A549 (cell line): ENCODE measurements around the gene MAP4K2. TPM values are rescaled to one million over a fixed set of nuclear protein-coding genes. Genes with fewer than 3 reads are reported as not detected.
A peak's percentile ranks its signal among the peaks of the same experiment; 100 is the strongest.

Source experiments
- ATAC-seq, 2 experiments: fragments of 200-7000 bp in 1 of 2; fragments of >200 bp in 1 of 2; cut with Nextera tagmentation in 1 of 2; cut with Tn5 transposase in 1 of 2; 3 replicates each; pipeline versions ENCODE4 v1.8.0 to v1.9.1; 2018 to 2020; ENCODE audit warnings: mild to moderate bottlenecking in 1 of 2, moderate library complexity in 1 of 2
- CTCF ChIA-PET: fragments of 300-600 bp; sonication (Branson Sonifier 250); formaldehyde crosslinking; extraction: SDS; loops from one replicate; lab custom pipeline; 2021; ENCODE audit warnings: antibody characterized with exemption, inconsistent platforms; lab: Yijun Ruan, JAX
- POLR2A ChIA-PET: fragments of 350-600 bp; formaldehyde crosslinking; extraction: SDS; loops from one replicate; lab custom pipeline; 2021; ENCODE audit warnings: antibody characterized with exemption, inconsistent platforms; lab: Yijun Ruan, JAX
- DNase-seq, 2 experiments: peaks; one replicate each; pipeline versions ENCODE4 v3.0.0 to v3.0.0-alpha.2; 2011 to 2016; ENCODE audit warnings: low read depth in 1 of 2, low spot score in 1 of 2
- FAIRE-seq: peaks from 2 replicates; lab custom pipeline; 2011; peaks lifted over from hg19 to GRCh38; lab: Jason Lieb, UNC
- H3K27ac ChIP-seq, 2 experiments: fragments of >200 bp; sonication (Bioruptor Twin); formaldehyde crosslinking; 3 replicates each; pipeline ENCODE4 v1.5.1; 2016 to 2017
- H3K4me1 ChIP-seq: fragments of >200 bp; sonication (Bioruptor Twin); formaldehyde crosslinking; 3 replicates; pipeline ENCODE4 v1.6.1; 2016
- H3K4me2 ChIP-seq: fragments of >200 bp; sonication (Bioruptor Twin); formaldehyde crosslinking; 3 replicates; pipeline ENCODE4 v1.6.1; 2016
- H3K4me3 ChIP-seq: fragments of >200 bp; sonication (Bioruptor Twin); formaldehyde crosslinking; 3 replicates; pipeline ENCODE4 v1.5.1; 2016
- H3K9me3 ChIP-seq: fragments of >200 bp; sonication (Bioruptor Twin); formaldehyde crosslinking; 3 replicates; pipeline ENCODE4 v1.6.1; 2016
- BHLHE40 ChIP-seq: IDR thresholded peaks from 2 replicates; pipeline ENCODE4 v1.6.1; 2012; ENCODE audit warnings: low read depth, low read length, inconsistent platforms
- EHMT2 ChIP-seq: fragments of 200-600 bp; sonication (generic); IDR thresholded peaks from 2 replicates; pipeline ENCODE4 v1.6.1; 2016; ENCODE audit warnings: antibody characterized with exemption, low read depth, mild to moderate bottlenecking, moderate library complexity
- FOXS1 ChIP-seq: fragments of 250-450 bp; sonication (Bioruptor Pico); IDR thresholded peaks from 2 replicates; pipeline ENCODE4 v1.5.0; 2020; ENCODE audit warnings: mild to moderate bottlenecking, moderate library complexity
- HMGXB4 ChIP-seq: fragments of 250-450 bp; sonication (Bioruptor Pico); IDR thresholded peaks from 2 replicates; pipeline ENCODE4 v1.5.0; 2021; ENCODE audit warnings: mild to moderate bottlenecking, moderate library complexity, borderline replicate concordance
- HOXB13 ChIP-seq: fragments of 250-450 bp; sonication (Bioruptor Pico); IDR thresholded peaks from 2 replicates; pipeline ENCODE4 v1.5.0; 2020; ENCODE audit warnings: low read depth, mild to moderate bottlenecking, moderate library complexity
- HOXB5 ChIP-seq: fragments of 250-450 bp; sonication (Bioruptor Pico); IDR thresholded peaks from 2 replicates; pipeline ENCODE4 v1.5.0; 2020; ENCODE audit warnings: mild to moderate bottlenecking, moderate library complexity
- JUN ChIP-seq, 2 experiments: fragments of >200 bp; sonication (Bioruptor Twin); formaldehyde crosslinking; IDR thresholded peaks; 2 replicates in 1 of 2; 3 replicates in 1 of 2; pipeline ENCODE4 v1.6.1; 2016 to 2017
- MAFK ChIP-seq: fragments of 450-650 bp; IDR thresholded peaks from 2 replicates; pipeline ENCODE4 v1.6.1; 2014; ENCODE audit not compliant: partially characterized antibody
- MYC ChIP-seq: IDR thresholded peaks from 2 replicates; pipeline ENCODE4 v1.6.1; 2012; ENCODE audit warnings: mild to moderate bottlenecking, inconsistent platforms, low read length, improper control_type of control experiment, borderline replicate concordance
- NPAS2 ChIP-seq: fragments of 250-450 bp; sonication (Bioruptor Pico); IDR thresholded peaks from 2 replicates; pipeline ENCODE4 v1.8.0; 2022; ENCODE audit warnings: mild to moderate bottlenecking, moderate library complexity, borderline replicate concordance
- POLR2A ChIP-seq: IDR thresholded peaks from 2 replicates; pipeline ENCODE4 v1.6.1; 2012; ENCODE audit warnings: mild to moderate bottlenecking, low read length
- RAD21 ChIP-seq, 2 experiments: fragments of >200 bp in 1 of 2; sonication (Bioruptor Twin) in 1 of 2; formaldehyde crosslinking in 1 of 2; IDR thresholded peaks in 1 of 2; conservative IDR thresholded peaks in 1 of 2; 2 replicates in 1 of 2; 3 replicates in 1 of 2; pipeline ENCODE4 v1.6.1; 2012 to 2018; ENCODE audit warnings: inconsistent platforms in 1 of 2
- RARB ChIP-seq: fragments of 250-450 bp; sonication (Bioruptor Pico); IDR thresholded peaks from 2 replicates; pipeline ENCODE4 v1.8.0; 2021; ENCODE audit warnings: mild to moderate bottlenecking, moderate library complexity
- RNF2 ChIP-seq: fragments of 200-600 bp; sonication (generic); IDR thresholded peaks from 2 replicates; pipeline ENCODE4 v1.6.1; 2016; ENCODE audit warnings: low read depth, mild to moderate bottlenecking, antibody characterized with exemption, moderate library complexity, borderline replicate concordance
- SMC3 ChIP-seq: fragments of >200 bp; sonication (Bioruptor Twin); formaldehyde crosslinking; IDR thresholded peaks from 3 replicates; pipeline ENCODE4 v1.6.1; 2018; ENCODE audit warnings: inconsistent platforms
- SREBF2 ChIP-seq: fragments of 450-650 bp; IDR thresholded peaks from 2 replicates; pipeline ENCODE4 v1.6.1; 2014; ENCODE audit warnings: mild to moderate bottlenecking, moderate library complexity
- TFCP2L1 ChIP-seq: fragments of 250-450 bp; sonication (Bioruptor Pico); IDR thresholded peaks from 2 replicates; pipeline ENCODE4 v1.5.0; 2021; ENCODE audit warnings: mild to moderate bottlenecking
- USF2 ChIP-seq: fragments of 450-650 bp; IDR thresholded peaks from 2 replicates; pipeline ENCODE4 v1.6.1; 2014; ENCODE audit warnings: antibody characterized with exemption
- ZC3H11A ChIP-seq: fragments of 450-650 bp; IDR thresholded peaks from 2 replicates; pipeline ENCODE4 v1.6.1; 2014; ENCODE audit warnings: antibody characterized with exemption, mild to moderate bottlenecking
- ZFP36 ChIP-seq: fragments of 450-650 bp; IDR thresholded peaks from 2 replicates; pipeline ENCODE4 v1.6.1; 2014; ENCODE audit warnings: borderline replicate concordance; ENCODE audit not compliant: partially characterized antibody
- ZNF302 ChIP-seq: fragments of 250-450 bp; sonication (Bioruptor Pico); IDR thresholded peaks from 2 replicates; pipeline ENCODE4 v1.9.0; 2021; ENCODE audit warnings: inconsistent platforms, mild to moderate bottlenecking, moderate library complexity
- ZSCAN20 ChIP-seq: fragments of 250-450 bp; sonication (Bioruptor Pico); IDR thresholded peaks from 2 replicates; pipeline ENCODE4 v1.8.0; 2022; ENCODE audit warnings: mild to moderate bottlenecking, moderate library complexity
- WGBS: methylation state at CpG from one replicate; pipeline ENCODE4 v1.1.6; 2017; ENCODE audit errors: missing lambda C conversion rate; 5-methylcytosine and 5-hydroxymethylcytosine counted together
- polyA plus RNA-seq, 4 experiments: library from polyadenylated mRNA; depleted of rRNA in 3 of 4; stranded (reverse); fragments of >200 nt; fragmentation: RNase III in 1 of 4; extraction: RNeasy Plus Mini Kit Qiagen cat#74134 plus additional on column Dnase treatment in 1 of 4; gene quantifications; 2 replicates in 3 of 4; 3 replicates in 1 of 4; pipeline ENCODE4 v1.2.3, GENCODE V29; 2011 to 2017
- TF ChIP-seq, protein P1 (sequence below): IDR thresholded peaks from 2 replicates; pipeline ENCODE4 v1.6.1; 2012; ENCODE audit warnings: low read depth, borderline replicate concordance
- TF ChIP-seq, protein P2 (sequence below): fragments of >200 bp; sonication (Bioruptor Twin); formaldehyde crosslinking; IDR thresholded peaks from 3 replicates; pipeline ENCODE4 v1.6.1; 2016

The MAP4K2 gene
- polyA plus RNA-seq, 2 of the 4 experiments (the other 2 are of a cell fraction), result 9.4 to 9.9 TPM

- Histone ChIP-seq H3K4me2 (no peak overlapping the region), H3K4me1 (peaks cover 16% of the 10 kb centered on the region; the same call in 2 of the 3 replicates), H3K9me3 (no peaks in the 10 kb centered on the region), H3K4me3 (no peak overlapping the region)
- 91% methylated on average over 6 of the region's 6 CpGs for WGBS
- no peak for ATAC-seq
- DNase-seq, result no peak
- CTCF ChIA-PET, result interaction anchor here (1.0 to 2.5 kb wide), 2 partner anchors 26 to 36 kb away, joined by 6 to 11 read pairs; partner anchors contain the start of gene RASGRP2
- TF ChIP-seq RAD21 (conservative IDR thresholded peaks at IDR 0.05 in 1 of 2, IDR thresholded peaks at IDR 0.05 in 1 of 2) (no peak), MYC (no peak), HOXB13 (CRISPR knock-in tag) (no peak), MAFK (no peak), SREBF2 (no peak), RARB (CRISPR knock-in tag) (no peak), POLR2A (no peak)
- TF ChIP-seq, protein P1, sequence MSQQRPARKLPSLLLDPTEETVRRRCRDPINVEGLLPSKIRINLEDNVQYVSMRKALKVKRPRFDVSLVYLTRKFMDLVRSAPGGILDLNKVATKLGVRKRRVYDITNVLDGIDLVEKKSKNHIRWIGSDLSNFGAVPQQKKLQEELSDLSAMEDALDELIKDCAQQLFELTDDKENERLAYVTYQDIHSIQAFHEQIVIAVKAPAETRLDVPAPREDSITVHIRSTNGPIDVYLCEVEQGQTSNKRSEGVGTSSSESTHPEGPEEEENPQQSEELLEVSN, result no peak
- TF ChIP-seq, all 56 proteins: peak for 0
- no peak overlapping the region for H3K27ac ChIP-seq
- no peak for FAIRE-seq
- POLR2A ChIA-PET, result interaction anchor here (3.4 kb wide), 1 partner anchor 9 kb away, joined by 10 read pairs; the partner anchor contains the start of gene SF1
These were observed 33.7 kb downstream of the MAP4K2 start for GRCh38 chr11:64769283-64769682.

DNA sequence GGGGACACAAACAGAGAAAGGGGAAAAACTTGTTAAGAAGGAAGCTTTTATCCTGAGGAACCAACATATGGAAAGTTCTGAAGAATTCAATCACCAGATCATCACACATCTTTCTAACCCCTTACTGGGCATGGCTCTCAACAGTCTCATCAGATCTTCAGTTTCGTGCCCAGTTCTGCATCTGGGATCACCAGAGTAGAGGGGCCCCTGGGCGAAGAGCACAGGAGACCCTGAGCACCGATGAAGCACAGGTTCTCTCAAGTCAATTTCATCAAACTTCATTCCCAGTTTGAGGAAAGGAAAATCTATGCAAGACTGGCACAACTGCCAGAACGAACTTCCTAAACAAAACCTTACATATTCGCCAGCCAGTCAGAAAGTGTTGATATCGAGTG lies 34.7 kb downstream of the MAP4K2 start:
- Histone ChIP-seq H3K4me1 (peaks cover 13% of the 10 kb centered on the region; the same call in 2 of the 3 replicates), H3K4me3 (no peak overlapping the region), H3K9me3 (no peaks in the 10 kb centered on the region), H3K27ac (no peak overlapping the region), H3K4me2 (no peak overlapping the region)
- ATAC-seq (peak in 1 of 2 experiments; percentile 5; a peak in 1 of 6 replicates), FAIRE-seq (no peak), DNase-seq (no peak)
- ChIA-PET CTCF (interaction anchor here (0.9 to 7.1 kb wide), 11 partner anchors 8 to 500 kb away, joined by 3 to 73 read pairs (median 4); partner anchors contain the start of genes PYGM and SF1), POLR2A (interaction anchor here (3.4 kb wide), 1 partner anchor 10 kb away, joined by 10 read pairs; the partner anchor contains the start of gene SF1)
- 96% methylated on average over 6 of the region's 6 CpGs for WGBS
- TF ChIP-seq ZFP36 (no peak), USF2 (no peak), TFCP2L1 (no peak), ZSCAN20 (CRISPR knock-in tag) (no peak), ZNF302 (no peak), HOXB13 (CRISPR knock-in tag) (no peak), MYC (no peak), RNF2 (no peak), NPAS2 (no peak), EHMT2 (no peak), MAFK (no peak), HOXB5 (no peak), ZC3H11A (no peak), BHLHE40 (no peak), JUN (IDR thresholded peaks at IDR 0.05) (no peak)
- TF ChIP-seq, all 56 proteins: peak for 0

GRCh38 chr11:64767344-64768299 lies 35.4 kb downstream of the MAP4K2 start:
- Histone ChIP-seq H3K4me3 (no peak overlapping the region), H3K4me1 (peaks cover 10% of the 10 kb centered on the region; the same call in 2 of the 3 replicates), H3K9me3 (no peaks in the 10 kb centered on the region), H3K27ac (no peak overlapping the region), H3K4me2 (no peak overlapping the region)
- ChIA-PET POLR2A (interaction anchor here (3.4 kb wide), 1 partner anchor 11 kb away, joined by 10 read pairs; the partner anchor contains the start of gene SF1), CTCF (interaction anchor here (0.9 to 7.1 kb wide), 11 partner anchors 9 to 499 kb away, joined by 3 to 73 read pairs (median 4); partner anchors contain the start of genes PYGM and SF1)
- WGBS, result 52% methylated on average over 17 of the region's 19 CpGs
- peak in 1 of 2 experiments; percentile 82 for DNase-seq
- ATAC-seq, result peak; percentile 66 to 79; a peak in 5 of 6 replicates
- FAIRE-seq, result no peak
- TF ChIP-seq SMC3 (peak; percentile 35; the same call in 1 of the 3 replicates), FOXS1 (no peak), JUN (IDR thresholded peaks at IDR 0.05) (peak in 1 of 2 experiments; percentile 25; a peak in 1 of 5 replicates), HMGXB4 (CRISPR knock-in tag) (no peak)
- TF ChIP-seq, protein P2, sequence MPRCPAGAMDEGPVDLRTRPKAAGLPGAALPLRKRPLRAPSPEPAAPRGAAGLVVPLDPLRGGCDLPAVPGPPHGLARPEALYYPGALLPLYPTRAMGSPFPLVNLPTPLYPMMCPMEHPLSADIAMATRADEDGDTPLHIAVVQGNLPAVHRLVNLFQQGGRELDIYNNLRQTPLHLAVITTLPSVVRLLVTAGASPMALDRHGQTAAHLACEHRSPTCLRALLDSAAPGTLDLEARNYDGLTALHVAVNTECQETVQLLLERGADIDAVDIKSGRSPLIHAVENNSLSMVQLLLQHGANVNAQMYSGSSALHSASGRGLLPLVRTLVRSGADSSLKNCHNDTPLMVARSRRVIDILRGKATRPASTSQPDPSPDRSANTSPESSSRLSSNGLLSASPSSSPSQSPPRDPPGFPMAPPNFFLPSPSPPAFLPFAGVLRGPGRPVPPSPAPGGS, result no peak
